HG03025 (cell line): Measurements from ENCODE around the gene DDX47.
"Not testable (repeated sequence)": the region's sequence is repeated elsewhere in the genome, so short reads cannot be mapped to it uniquely, and the experiment has no call there.

Source experiments
- ATAC-seq: cut with Tn5 transposase; IDR thresholded peaks from one replicate; pipeline ENCODE4 v1.9.1; 2021; ENCODE audit warnings: mild to moderate bottlenecking, moderate library complexity; ENCODE audit not compliant: unreplicated experiment, low FRiP score

Gene DDX47

DNA sequence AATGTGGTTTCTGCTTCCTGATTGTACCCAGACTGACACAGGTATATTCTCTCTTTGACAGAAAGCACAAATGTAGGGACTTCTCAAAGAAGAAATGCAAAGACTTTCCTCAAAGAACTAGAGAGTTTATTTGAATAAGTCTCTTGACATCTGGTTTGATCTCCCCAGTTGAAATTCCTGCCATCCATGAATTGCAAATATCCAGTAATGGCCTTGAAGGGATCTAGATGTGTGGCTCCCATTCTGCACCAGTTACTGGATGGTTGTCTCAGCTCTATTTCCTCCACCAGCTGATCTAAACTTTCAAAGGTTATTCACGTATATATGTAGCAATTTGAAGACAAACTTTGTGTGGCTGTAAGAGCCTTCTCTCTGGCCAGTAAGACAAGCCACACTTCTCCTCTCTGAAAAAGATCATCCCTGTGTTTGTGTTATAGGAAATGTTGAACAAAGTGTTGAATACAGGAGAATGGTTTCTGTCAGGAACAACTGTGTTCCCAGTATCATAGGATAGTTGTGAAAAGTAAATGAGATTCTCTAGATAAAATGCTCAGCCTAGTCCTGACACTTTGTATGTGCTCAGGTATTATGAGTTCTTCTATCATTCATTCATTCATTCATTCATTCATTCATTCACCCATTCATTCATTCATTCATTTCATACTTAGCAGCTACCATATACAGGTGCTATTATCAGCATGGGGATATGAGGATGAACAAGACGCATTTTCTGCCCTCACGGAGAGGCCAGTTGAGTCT is 55.5 kb downstream of the DDX47 start:
- ATAC-seq: no peak

DNA sequence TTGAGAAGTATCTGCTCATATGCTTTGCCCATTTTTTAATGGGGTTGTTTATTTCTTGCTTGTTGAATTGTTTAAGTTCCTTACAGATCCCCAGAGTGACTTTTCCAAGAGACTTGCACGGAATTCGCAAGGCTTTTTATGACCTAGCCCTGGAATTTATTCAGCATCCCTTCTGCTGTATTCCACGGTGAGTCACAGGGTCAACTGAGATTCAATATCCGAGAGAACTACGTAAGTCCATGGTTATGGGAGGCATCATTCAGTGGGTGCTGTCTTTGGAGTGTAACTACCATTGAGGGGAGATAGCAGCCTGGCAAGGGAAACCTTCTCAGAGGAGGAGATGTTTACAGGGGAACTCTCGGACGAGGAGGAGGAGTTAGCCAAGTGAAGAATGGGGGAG is 57.3 kb downstream of the DDX47 start:
- no peak for ATAC-seq

DNA sequence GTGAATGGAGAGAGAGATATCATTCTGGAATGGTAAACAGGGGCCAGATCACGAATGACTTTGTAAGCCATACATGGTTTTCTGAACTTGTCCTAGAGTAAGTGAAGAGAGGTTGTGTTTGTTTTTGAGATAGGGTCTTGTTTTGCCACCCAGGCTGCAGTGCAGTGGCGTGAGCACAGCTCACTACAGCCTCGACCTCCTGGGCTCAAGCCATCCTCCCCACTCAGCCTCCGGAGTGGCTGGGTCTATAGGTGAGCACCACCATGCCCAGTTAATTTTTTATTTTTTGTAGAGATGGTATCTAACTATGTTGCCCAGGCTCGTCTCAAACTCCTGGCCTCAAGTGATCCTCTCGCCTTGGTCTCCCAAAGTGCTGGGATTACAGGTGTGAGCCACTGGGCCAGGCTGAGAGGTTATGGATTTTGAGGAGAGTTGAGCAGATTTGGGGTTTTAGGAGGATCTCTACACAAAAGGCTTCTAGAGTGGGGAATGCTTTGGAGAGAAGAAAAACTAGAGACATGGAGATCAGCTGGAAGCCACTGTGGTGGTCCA is 58.5 kb downstream of the DDX47 start:
- ATAC-seq: no peak

DNA sequence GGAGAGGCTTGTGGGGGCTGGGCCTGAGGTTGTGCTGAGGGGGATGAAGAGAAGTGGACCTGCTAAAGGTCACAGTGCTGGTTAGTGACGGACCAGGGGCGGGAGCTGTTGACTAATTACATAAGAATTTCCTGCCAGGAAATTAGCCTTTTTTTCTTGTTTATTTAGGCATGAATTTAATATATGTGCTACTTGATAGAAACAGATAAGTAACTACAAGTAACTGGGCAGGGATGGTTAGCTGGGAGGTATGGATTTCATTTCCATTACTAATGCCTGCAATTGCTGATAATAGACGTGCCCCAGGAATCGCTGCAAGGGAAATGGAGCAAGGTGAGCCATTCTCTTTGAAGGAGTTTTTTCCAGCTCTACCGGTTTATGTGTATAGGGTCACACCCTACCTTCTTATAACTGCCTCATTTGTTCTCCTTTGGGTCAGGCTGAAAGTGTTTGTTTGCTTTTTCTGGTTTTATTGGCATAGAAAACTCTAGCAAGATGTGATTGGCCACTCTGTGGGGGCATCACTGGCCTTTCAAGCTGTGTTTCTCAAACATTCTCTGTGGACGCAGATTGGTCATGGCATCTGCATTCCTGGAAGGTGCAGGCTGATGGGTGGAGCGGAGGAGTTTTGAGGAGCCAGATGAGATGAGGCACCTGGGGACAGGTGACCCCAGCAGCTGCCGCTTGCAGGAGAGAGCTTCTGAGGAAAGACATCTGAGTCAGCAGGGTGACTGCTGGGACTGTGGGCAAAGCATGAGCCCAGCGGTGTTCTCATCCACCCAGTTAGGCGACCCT is 59.2 kb downstream of the DDX47 start:
- ATAC-seq: no peak

DNA sequence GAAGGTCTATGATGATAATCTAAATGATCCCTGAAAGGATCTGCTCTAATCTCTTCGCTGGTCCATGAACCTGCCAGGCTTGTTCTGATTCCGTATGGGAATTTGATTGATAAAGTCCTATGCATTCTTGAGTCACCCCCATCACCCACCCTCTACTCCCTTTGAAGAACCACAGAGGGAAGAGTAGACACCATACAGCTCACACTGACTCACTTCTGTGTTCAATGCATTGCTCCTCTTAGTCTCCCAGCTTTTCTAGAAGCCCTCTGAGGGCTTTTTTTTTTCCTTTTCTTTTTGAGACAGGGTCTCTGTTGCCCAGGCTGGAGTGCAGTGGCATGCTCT is 59.8 kb downstream of the DDX47 start:
- ATAC-seq: no peak

DNA sequence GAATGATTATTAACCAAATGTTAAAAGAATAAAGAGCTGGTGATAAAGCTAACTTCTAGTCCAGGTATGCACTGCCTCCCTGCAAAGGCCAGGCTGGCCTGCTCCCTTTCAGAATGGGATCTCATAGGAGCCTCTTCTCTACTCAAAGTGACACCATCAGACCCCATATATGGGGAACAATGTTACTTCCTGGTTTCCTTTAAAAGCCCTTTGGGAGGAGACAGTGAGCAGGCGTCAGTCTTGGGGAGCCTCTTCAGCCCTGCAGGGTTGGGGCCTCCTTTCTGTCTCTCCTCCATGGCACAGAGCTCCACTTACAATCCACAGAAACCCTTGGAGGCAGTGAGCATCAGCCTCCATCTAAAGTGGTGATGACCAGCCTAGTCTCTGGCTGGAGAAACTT is 60.9 kb downstream of the DDX47 start:
- no peak for ATAC-seq

DNA sequence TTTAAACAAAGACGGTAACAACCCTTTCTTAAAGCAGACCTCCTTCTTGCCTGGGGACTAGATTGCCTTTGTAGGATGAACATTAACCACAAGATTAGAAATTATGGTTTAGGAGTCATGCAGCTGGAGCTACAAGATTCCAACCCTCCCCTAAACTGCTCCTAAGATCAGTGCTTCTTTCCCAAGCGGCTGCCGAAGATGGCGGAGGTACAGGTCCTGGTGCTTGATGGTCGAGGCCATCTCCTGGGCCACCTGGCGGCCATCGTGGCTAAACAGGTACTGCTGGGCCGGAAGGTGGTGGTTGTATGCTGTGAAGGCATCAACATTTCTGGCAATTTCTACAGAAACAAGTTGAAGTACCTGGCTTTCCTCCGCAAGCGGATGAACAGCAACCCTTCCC is 62.2 kb downstream of the DDX47 start:
- not testable (repeated sequence) for ATAC-seq

DNA sequence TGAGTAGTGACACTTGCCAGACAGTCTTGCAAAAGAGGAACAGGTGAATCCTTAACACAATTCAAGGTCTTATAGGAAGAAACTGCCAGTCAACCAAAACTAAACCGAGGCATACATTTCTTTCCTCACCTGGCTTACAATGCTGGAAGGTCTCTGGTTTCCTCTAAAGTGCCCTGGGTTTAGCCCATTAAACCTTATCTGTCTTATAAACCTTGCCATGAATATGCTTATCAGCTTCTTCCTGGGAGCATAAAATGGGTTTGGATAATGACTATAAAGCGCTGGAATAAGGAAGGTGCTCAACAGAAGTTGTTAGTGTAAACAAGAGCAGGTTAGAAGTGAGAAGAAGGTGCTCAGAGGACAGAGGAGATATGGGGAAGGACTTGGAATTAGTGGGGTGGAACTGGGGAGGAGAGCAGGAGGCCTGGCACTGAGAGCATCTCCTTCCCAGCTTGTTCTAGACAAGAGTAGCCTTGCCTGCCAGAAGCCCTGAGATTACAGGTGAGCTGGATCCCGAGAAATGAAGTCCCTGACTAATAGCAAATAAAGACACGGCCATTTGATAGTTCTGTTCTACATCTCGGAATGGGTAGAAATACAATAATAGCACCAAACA is 64.1 kb downstream of the DDX47 start:
- ATAC-seq: no peak

DNA sequence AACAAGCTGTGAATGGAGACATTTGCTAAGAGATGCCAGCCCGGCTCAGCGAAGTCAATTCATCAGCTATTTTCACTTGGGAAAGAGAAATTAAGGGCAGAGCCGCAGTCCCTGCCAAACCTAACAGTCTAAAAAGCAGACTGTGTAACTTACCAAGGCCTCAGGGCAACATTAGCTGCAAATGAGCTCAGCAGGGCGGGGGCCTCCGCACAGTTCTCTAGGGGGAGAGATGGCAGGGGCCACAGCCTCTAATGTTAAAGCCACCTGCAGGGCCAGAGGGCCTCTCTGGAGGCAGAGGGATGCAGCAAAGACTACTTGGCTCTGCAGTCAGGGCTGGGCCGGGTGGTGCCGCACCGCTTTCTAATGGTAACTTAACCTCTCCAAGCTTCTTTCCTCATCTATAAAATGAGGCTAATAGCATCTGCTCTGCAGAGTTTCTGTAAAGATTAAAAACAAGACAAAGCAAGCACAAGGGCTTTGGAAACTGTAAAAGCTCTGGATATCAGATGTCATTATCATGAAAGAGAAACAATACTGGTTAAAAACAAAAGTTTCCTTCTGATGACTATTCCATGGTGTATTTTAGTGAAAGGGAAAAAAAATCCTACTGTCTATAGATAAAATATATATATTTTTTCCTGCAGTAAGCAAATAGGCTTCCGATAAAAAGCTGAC is 64.8 kb downstream of the DDX47 start:
- ATAC-seq: no peak
